Measurements from ENCODE around the gene ST3GAL3.

Gene ST3GAL3

DNA sequence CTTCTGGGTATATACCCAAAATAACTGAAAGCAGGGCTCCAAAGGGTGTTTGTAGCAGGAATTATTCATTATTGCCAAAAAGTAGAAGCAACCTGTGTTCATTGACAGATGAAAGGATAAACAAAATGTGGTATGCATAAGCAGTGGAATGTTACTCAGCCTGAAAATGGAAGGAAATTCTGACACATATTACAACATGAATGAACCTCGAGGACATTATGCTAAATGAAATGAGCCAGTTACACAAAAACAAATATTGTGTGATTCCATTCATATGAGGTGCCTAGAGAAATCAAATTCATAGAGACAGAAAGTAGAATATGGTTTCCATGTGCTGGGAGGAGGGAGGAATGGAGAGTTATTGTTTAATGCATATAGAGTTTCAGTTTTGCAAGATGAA lies 140.0 kb downstream of the ST3GAL3 start:
- H3K27ac Mint-ChIP-seq: peak overlapping the region; percentile 39
- H3K9me3 Mint-ChIP-seq: no peaks in the 10 kb centered on the region
- no peaks in the 10 kb centered on the region for H3K27me3 Mint-ChIP-seq
- H3K4me1 Mint-ChIP-seq: peaks cover 13% of the 10 kb centered on the region
- DNase-seq (no peak), ATAC-seq (no peak)
- peaks cover 10% of the 10 kb centered on the region for H3K36me3 Mint-ChIP-seq (ENCODE audit: low read depth)
- H3K4me3 Mint-ChIP-seq: no peak overlapping the region

GRCh38 chr1:43847882-43848281 lies 140.5 kb downstream of the ST3GAL3 start:
- ATAC-seq (no peak), DNase-seq (no peak)
- Mint-ChIP-seq H3K27ac (no peak overlapping the region), H3K27me3 (no peaks in the 10 kb centered on the region), H3K4me1 (peaks cover 17% of the 10 kb centered on the region), H3K9me3 (no peaks in the 10 kb centered on the region), H3K36me3 (ENCODE audit: low read depth) (peaks cover 5% of the 10 kb centered on the region), H3K4me3 (no peak overlapping the region)

DNA sequence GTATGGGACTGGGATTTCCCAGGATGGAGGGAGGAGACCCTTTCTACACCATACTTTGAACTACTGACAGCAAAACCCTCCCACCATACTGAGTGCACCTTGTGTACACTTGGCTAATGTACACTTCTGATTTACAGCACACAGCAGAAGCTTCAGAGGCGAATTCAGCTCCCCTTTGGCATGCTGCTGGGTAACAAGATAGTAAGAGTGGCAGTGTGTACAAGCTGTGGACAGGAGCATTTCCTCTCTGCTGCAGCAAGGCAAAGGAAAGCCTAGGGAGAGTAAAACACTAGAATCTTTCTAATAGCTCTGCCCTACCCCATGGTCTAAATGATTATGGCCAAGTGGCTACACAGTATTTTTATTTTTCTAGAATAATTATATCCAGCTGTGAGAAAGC lies 142.3 kb downstream of the ST3GAL3 start:
- no peaks in the 10 kb centered on the region for H3K9me3 Mint-ChIP-seq
- no peak for DNase-seq
- H3K4me1 Mint-ChIP-seq: peaks cover 27% of the 10 kb centered on the region
- H3K36me3 Mint-ChIP-seq (ENCODE audit: low read depth): peaks cover 3% of the 10 kb centered on the region
- H3K27ac Mint-ChIP-seq: no peak overlapping the region
- H3K27me3 Mint-ChIP-seq: no peaks in the 10 kb centered on the region
- no peak overlapping the region for H3K4me3 Mint-ChIP-seq
- no peak for ATAC-seq

DNA sequence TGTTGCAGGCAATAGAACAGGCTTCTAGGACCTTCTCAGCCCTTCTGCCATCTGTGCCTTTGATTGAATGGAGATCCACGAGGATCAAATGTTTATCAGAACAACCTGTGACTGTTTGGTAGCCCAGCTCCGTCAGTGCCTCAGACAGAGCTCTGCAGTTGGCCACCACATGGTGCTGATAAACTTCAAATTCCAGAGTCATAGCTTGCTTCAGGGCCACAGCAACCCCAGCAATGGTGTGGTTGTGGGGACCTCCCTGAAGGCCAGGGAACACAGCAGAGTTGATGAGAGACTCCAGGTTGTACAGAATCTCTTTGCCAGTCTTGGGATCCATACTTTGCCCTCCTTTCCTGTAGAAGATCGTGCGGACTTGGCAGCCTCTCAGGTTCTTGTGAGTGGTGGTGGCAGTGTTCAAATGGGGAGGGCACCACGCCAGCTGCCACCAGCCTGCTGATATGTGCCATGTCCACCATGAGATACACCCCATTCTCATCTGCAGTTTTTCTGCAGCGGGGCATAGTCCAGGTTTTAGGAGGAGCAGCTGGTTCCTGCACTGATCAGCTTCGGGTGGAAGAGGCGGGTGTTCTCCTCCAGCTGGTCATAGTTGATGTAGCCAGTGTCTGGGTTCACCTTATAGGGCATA lies 143.4 kb downstream of the ST3GAL3 start:
- no peak overlapping the region for H3K4me3 Mint-ChIP-seq
- no peaks in the 10 kb centered on the region for H3K27me3 Mint-ChIP-seq
- peaks cover 27% of the 10 kb centered on the region for H3K4me1 Mint-ChIP-seq
- H3K27ac Mint-ChIP-seq: no peak overlapping the region
- H3K9me3 Mint-ChIP-seq: no peaks in the 10 kb centered on the region
- DNase-seq (no peak), ATAC-seq (no peak)
- peaks cover 7% of the 10 kb centered on the region for H3K36me3 Mint-ChIP-seq (ENCODE audit: low read depth)

- ATAC-seq (no peak), DNase-seq (no peak)
- H3K36me3 Mint-ChIP-seq (ENCODE audit: low read depth): peaks cover 11% of the 10 kb centered on the region
- no peak overlapping the region for H3K27ac Mint-ChIP-seq
- H3K27me3 Mint-ChIP-seq: no peaks in the 10 kb centered on the region
- no peak overlapping the region for H3K4me3 Mint-ChIP-seq
- no peaks in the 10 kb centered on the region for H3K9me3 Mint-ChIP-seq
- peaks cover 26% of the 10 kb centered on the region for H3K4me1 Mint-ChIP-seq
These were observed 144.4 kb downstream of the ST3GAL3 start for GRCh38 chr1:43851561-43852338.

GRCh38 chr1:43853161-43853921 lies 146.0 kb downstream of the ST3GAL3 start:
- Mint-ChIP-seq H3K9me3 (no peaks in the 10 kb centered on the region), H3K36me3 (ENCODE audit: low read depth) (peaks cover 12% of the 10 kb centered on the region), H3K27me3 (no peaks in the 10 kb centered on the region), H3K4me1 (peaks cover 17% of the 10 kb centered on the region), H3K27ac (no peak overlapping the region), H3K4me3 (no peak overlapping the region)
- ATAC-seq (no peak), DNase-seq (peak; percentile 20)

DNA sequence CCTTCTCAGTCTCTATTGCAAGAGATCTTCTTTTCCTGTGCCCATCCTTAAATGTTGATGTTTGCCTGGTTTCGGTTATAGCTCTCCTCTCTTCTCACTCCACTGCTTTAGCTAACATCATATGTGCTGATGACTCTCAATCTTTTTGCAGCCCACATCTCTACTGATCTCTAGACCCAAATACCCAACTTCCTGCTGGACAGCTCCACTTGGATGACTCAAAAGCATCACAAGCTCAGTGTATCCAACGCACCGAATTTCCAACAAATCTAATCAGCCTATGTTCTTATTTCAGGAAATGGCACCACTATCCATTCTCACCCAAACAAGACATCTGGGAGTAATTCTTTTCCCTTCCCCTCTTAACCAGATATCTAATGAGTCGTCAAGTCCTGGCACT lies 147.1 kb downstream of the ST3GAL3 start:
- peaks cover 12% of the 10 kb centered on the region for H3K36me3 Mint-ChIP-seq (ENCODE audit: low read depth)
- DNase-seq (no peak), ATAC-seq (no peak)
- H3K9me3 Mint-ChIP-seq: no peaks in the 10 kb centered on the region
- H3K27ac Mint-ChIP-seq: no peak overlapping the region
- H3K27me3 Mint-ChIP-seq: no peaks in the 10 kb centered on the region
- peaks cover 14% of the 10 kb centered on the region for H3K4me1 Mint-ChIP-seq
- no peak overlapping the region for H3K4me3 Mint-ChIP-seq

GRCh38 chr1:43856188-43856587 lies 148.9 kb downstream of the ST3GAL3 start:
- Mint-ChIP-seq H3K27me3 (no peaks in the 10 kb centered on the region), H3K36me3 (ENCODE audit: low read depth) (peaks cover 12% of the 10 kb centered on the region), H3K27ac (no peak overlapping the region), H3K4me1 (peaks cover 14% of the 10 kb centered on the region), H3K4me3 (no peak overlapping the region), H3K9me3 (no peaks in the 10 kb centered on the region)
- no peak for DNase-seq
- ATAC-seq: no peak

GRCh38 chr1:43857163-43857562 lies 149.8 kb downstream of the ST3GAL3 start:
- peaks cover 14% of the 10 kb centered on the region for H3K4me1 Mint-ChIP-seq
- DNase-seq (no peak), ATAC-seq (no peak)
- H3K27ac Mint-ChIP-seq: no peak overlapping the region
- H3K4me3 Mint-ChIP-seq: no peak overlapping the region
- no peaks in the 10 kb centered on the region for H3K9me3 Mint-ChIP-seq
- H3K27me3 Mint-ChIP-seq: no peaks in the 10 kb centered on the region
- peaks cover 12% of the 10 kb centered on the region for H3K36me3 Mint-ChIP-seq (ENCODE audit: low read depth)

GRCh38 chr1:43858324-43858723 lies 151.0 kb downstream of the ST3GAL3 start:
- H3K27me3 Mint-ChIP-seq: no peaks in the 10 kb centered on the region
- peaks cover 12% of the 10 kb centered on the region for H3K36me3 Mint-ChIP-seq (ENCODE audit: low read depth)

DNA sequence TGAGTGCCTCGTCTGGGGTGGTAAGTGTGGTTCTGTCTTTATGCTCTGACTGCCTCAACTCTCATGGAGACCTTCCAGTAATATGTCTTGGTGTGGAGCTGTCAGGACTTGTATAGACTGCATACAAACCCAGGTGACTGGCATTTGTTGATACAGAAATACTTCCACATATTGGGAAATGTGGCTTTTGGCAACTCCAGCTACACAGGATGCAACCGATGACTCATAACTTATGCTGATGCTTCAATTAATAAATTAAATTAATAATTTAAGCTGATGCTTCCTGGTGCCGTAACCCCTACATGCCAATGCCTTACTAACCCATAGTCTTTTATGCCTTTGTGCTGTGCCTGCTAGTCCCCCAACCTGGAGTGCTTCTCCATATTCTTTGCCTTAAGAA lies 154.0 kb downstream of the ST3GAL3 start:
- peaks cover 21% of the 10 kb centered on the region for H3K4me1 Mint-ChIP-seq
- H3K36me3 Mint-ChIP-seq (ENCODE audit: low read depth): peaks cover 1% of the 10 kb centered on the region
- ATAC-seq (no peak), DNase-seq (no peak)
- H3K27me3 Mint-ChIP-seq: no peaks in the 10 kb centered on the region
- H3K27ac Mint-ChIP-seq: no peak overlapping the region
- H3K9me3 Mint-ChIP-seq: no peaks in the 10 kb centered on the region
- no peak overlapping the region for H3K4me3 Mint-ChIP-seq

More at GRCh38 chr1:43858324-43858723, 151.0 kb downstream of the ST3GAL3 start:
- ATAC-seq (no peak), DNase-seq (no peak)
- Mint-ChIP-seq H3K27ac (no peak overlapping the region), H3K4me1 (peaks cover 7% of the 10 kb centered on the region), H3K9me3 (no peaks in the 10 kb centered on the region), H3K4me3 (no peak overlapping the region)

DNA sequence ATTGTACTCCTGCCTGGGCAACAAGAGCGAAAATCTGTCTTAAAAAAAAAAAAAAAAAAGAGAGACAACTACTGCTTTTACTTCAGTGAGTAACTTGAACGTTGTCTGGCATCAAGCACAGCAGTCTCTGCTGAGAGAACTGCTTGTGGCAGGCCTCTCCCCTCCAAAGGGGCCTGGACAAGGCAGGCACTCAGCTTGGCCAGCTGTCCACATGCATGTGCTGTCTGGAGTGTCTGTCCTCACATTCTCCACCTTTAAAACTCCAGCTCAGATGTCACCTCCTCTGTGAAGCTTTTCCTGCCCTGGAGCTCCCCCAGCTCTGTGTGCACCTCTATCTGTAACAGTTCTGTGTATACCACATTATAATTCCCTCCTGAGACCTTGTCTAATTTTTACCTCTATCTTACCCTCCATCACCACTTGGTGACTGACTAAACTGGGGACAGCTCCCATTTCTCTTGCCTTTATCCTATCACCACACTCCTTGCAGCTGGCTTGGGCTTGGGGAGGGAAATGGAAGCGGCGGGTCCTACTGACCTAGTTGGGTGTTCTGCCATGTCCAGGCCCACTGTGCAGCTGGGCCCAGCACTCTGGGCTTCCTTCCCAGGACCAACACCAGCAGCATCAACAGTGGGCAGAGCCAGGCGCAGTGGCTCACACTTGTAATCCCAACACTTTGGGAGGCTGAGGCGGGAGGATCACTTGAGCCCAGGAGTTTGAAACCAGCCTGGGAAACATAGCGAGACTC lies 154.8 kb downstream of the ST3GAL3 start:
- DNase-seq: no peak
- H3K36me3 Mint-ChIP-seq (ENCODE audit: low read depth): peaks cover 1% of the 10 kb centered on the region
- ATAC-seq: no peak
- H3K4me1 Mint-ChIP-seq: peaks cover 22% of the 10 kb centered on the region
- H3K4me3 Mint-ChIP-seq: no peak overlapping the region
- H3K27ac Mint-ChIP-seq: no peak overlapping the region
- H3K27me3 Mint-ChIP-seq: no peaks in the 10 kb centered on the region
- no peaks in the 10 kb centered on the region for H3K9me3 Mint-ChIP-seq

DNA sequence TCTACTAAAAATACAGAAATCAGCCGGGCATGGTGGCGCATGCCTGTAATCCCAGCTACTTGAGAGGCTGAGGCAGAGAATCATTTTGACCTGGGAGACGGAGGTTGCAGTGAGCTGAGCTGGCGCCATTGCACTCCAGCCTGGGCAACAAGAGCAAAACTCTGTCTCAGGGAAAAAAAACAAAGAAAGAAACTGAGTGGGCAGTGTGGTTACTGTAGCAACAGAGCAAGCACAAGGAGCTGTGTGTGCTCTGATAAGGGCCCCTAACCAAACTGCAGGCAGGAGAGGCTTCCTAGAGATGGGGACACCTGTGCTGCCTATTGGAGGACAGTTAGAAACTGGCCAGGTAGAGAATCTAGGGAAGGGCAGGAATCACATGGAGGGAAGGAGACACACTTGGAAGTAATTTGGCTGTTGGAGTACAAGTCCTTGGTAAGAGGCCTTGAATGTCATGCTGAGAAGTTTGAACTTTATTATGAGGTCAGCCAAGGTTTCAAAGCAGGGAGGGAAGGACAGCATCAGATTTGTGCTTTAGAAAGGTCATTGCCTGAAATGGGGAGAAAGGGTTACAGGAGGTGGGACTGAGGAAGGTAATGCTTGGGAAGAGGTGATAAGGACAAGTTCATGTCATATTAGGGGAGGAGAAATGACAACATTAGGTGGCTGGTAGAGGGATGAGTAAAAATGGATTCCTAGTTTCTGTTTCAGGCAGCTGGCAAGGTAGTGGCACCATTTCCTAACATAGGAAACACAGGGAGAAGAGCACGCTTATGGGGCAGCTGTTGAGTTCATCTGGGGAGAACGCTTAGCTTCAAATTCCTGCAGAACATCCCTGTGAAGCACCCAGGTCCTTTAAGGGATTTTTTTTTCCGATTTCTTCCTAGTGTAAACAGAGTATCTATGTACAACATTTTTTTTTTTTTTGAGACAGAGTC lies 157.0 kb downstream of the ST3GAL3 start:
- H3K9me3 Mint-ChIP-seq: no peaks in the 10 kb centered on the region
- H3K4me1 Mint-ChIP-seq: peaks cover 31% of the 10 kb centered on the region
- ATAC-seq (peak; percentile 70), DNase-seq (no peak)
- H3K27ac Mint-ChIP-seq: peak overlapping the region; percentile 67
- no peaks in the 10 kb centered on the region for H3K27me3 Mint-ChIP-seq
- H3K36me3 Mint-ChIP-seq (ENCODE audit: low read depth): no peaks in the 10 kb centered on the region
- no peak overlapping the region for H3K4me3 Mint-ChIP-seq
